GM13976 (cell line): ENCODE results near the gene FLNA.

ENCODE experiments used
- DNase-seq: peaks from one replicate; pipeline ENCODE4 v3.0.0; 2012; ENCODE audit warnings: low spot score
- CTCF ChIP-seq: IDR thresholded peaks from 2 replicates; pipeline ENCODE4 v1.5.1; 2012; ENCODE audit warnings: borderline replicate concordance, mild to moderate bottlenecking; ENCODE audit not compliant: insufficient read depth; ENCODE audit errors: extremely low read depth, missing control alignments, control extremely low read depth
- in situ Hi-C: fragments of 300-500 bp; cut with MboI; formaldehyde crosslinking; loops from one replicate; pipeline ENCODE4 v1.12.0; 2022; ENCODE audit warnings: low sequenced_read_pairs, mixed read lengths, inconsistent platforms; ENCODE audit not compliant: unreplicated experiment

Gene FLNA

GRCh38 chrX:154315416-154315815 lies 59.0 kb downstream of the FLNA start:
- TF ChIP-seq CTCF: no peak
- DNase-seq: no peak
- in situ Hi-C loops: no loop called here

GRCh38 chrX:154313147-154313546 lies 61.3 kb downstream of the FLNA start:
- no peak for TF ChIP-seq CTCF
- in situ Hi-C loops: no loop called here
- DNase-seq: peak; percentile 53

- TF ChIP-seq CTCF: no peak
- in situ Hi-C loops: no loop called here
- no peak for DNase-seq
Measured at GRCh38 chrX:154312116-154312515, 62.3 kb downstream of the FLNA start.

- in situ Hi-C loops: no loop called here
- no peak for TF ChIP-seq CTCF
- no peak for DNase-seq
Measured at GRCh38 chrX:154310616-154311536, 63.6 kb downstream of the FLNA start.

- in situ Hi-C loops: no loop called here
- DNase-seq: no peak
- TF ChIP-seq CTCF: no peak
Measured at GRCh38 chrX:154309041-154309775, 65.2 kb downstream of the FLNA start.

GRCh38 chrX:154308108-154308946 lies 66.1 kb downstream of the FLNA start:
- DNase-seq: peak; percentile 64
- in situ Hi-C loops: no loop called here
- peak; percentile 73 for TF ChIP-seq CTCF
